C4-2B (cell line): ENCODE measurements around the gene BTBD3.

Experiments
- ZFX ChIP-seq: fragments of 450-650 bp; IDR thresholded peaks from 2 replicates; pipeline ENCODE4 v1.6.1; 2017
- TF ChIP-seq, protein P1 (sequence below): fragments of 450-650 bp; conservative IDR thresholded peaks from 2 replicates; pipeline ENCODE4 v1.5.1; 2017; ENCODE audit warnings: mild to moderate bottlenecking

DNA sequence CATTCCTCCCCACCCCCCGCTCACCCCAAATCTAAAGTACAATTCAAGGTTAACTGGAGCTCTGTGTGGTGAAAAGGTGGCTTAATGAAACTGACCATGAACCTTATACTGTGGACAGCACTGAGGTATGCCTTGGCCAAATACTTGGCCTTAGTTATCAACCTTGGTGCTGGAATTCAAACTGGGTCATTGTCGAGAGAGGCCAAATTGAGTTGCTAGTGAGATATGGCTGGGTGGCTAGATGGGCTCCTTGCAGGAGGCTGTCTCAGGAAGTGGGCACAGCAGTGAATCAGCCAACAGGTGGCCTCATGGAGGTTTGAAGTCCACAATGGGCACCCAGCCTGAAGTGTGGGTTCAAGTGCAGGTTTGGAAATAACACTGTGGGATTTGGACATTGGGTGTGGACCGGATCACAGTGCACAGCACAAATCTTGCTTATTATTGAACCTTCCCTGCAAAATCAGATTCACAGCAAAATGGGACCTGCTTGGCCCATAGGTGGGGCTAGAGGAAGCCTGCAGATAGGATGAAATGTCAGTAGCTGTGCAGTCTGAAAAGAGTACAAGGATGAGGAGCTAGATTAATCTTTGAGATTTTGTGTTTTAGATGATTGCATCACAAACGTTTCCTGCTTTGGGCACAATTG, 5.6 kb upstream of the BTBD3 start:
- TF ChIP-seq, protein P1, sequence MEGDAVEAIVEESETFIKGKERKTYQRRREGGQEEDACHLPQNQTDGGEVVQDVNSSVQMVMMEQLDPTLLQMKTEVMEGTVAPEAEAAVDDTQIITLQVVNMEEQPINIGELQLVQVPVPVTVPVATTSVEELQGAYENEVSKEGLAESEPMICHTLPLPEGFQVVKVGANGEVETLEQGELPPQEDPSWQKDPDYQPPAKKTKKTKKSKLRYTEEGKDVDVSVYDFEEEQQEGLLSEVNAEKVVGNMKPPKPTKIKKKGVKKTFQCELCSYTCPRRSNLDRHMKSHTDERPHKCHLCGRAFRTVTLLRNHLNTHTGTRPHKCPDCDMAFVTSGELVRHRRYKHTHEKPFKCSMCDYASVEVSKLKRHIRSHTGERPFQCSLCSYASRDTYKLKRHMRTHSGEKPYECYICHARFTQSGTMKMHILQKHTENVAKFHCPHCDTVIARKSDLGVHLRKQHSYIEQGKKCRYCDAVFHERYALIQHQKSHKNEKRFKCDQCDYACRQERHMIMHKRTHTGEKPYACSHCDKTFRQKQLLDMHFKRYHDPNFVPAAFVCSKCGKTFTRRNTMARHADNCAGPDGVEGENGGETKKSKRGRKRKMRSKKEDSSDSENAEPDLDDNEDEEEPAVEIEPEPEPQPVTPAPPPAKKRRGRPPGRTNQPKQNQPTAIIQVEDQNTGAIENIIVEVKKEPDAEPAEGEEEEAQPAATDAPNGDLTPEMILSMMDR: peak; percentile 53
- no peak for TF ChIP-seq ZFX
